Smooth muscle cell (in vitro differentiated cells): ENCODE data around the gene NANOS3. TPM values are rescaled to one million over a fixed set of nuclear protein-coding genes. Genes with fewer than 3 reads are reported as not detected.

Experiments
- DNase-seq: peaks from one replicate; lab custom pipeline; 2025; ENCODE audit not compliant: unreplicated experiment; lab: John Stamatoyannopoulos, UW
- H2AFZ ChIP-seq: fragments of 200-600 bp; sonication (generic); 2 replicates; pipeline ENCODE4 v1.6.0; 2016; ENCODE audit warnings: antibody characterized with exemption, low read depth, mild to moderate bottlenecking
- H3F3A ChIP-seq: fragments of 200-600 bp; sonication (generic); 2 replicates; pipeline ENCODE4 v1.6.0; 2017; ENCODE audit warnings: antibody characterized with exemption, low read depth
- H3K27ac ChIP-seq: fragments of 200-600 bp; sonication (generic); 2 replicates; pipeline ENCODE4 v1.5.1; 2016; ENCODE audit warnings: low read depth, mild to moderate bottlenecking
- H3K27me3 ChIP-seq: fragments of 200-600 bp; sonication (generic); 2 replicates; pipeline ENCODE4 v1.6.1; 2016; ENCODE audit warnings: low read depth, mild to moderate bottlenecking
- H3K36me3 ChIP-seq: fragments of 200-600 bp; sonication (generic); 2 replicates; pipeline ENCODE4 v1.5.1; 2016; ENCODE audit warnings: low read depth
- H3K4me1 ChIP-seq: fragments of 200-600 bp; sonication (generic); 2 replicates; pipeline ENCODE4 v1.5.1; 2016; ENCODE audit warnings: low read depth
- H3K4me2 ChIP-seq: fragments of 200-600 bp; sonication (generic); 2 replicates; pipeline ENCODE4 v1.6.0; 2016; ENCODE audit warnings: mild to moderate bottlenecking
- H3K4me3 ChIP-seq: fragments of 200-600 bp; sonication (generic); 2 replicates; pipeline ENCODE4 v1.5.1; 2016; ENCODE audit warnings: mild to moderate bottlenecking
- H3K79me2 ChIP-seq: fragments of 200-600 bp; sonication (generic); 2 replicates; pipeline ENCODE4 v1.6.0; 2016; ENCODE audit warnings: low read depth, mild to moderate bottlenecking
- H3K9ac ChIP-seq: fragments of 200-600 bp; sonication (generic); 2 replicates; pipeline ENCODE4 v1.6.0; 2016; ENCODE audit warnings: low read depth
- H3K9me3 ChIP-seq: fragments of 200-600 bp; sonication (generic); replicated peaks from 2 replicates; pipeline ENCODE4 v1.5.1; 2016; ENCODE audit warnings: low read depth
- H4K20me1 ChIP-seq: fragments of 200-600 bp; sonication (generic); 2 replicates; pipeline ENCODE4 v1.6.0; 2016; ENCODE audit warnings: low read depth
- WGBS: methylation state at CpG from one replicate; pipeline ENCODE4 v1.1.7; 2016; ENCODE audit warnings: low lambda C conversion rate; 5-methylcytosine and 5-hydroxymethylcytosine counted together
- polyA plus RNA-seq: library from polyadenylated mRNA; unstranded; fragments of >200 nt; fragmentation: Nextera tagmentation; extraction: Ambion mirVana; gene quantifications from 2 replicates; pipeline ENCODE4 v1.2.1, GENCODE V29; 2016
- total RNA-seq: library from RNA; depleted of rRNA; stranded (reverse); fragments of >200 nt; gene quantifications from 2 replicates; pipeline ENCODE4 v1.2.3, GENCODE V29; 2014
- TF ChIP-seq, protein P1 (sequence below): fragments of 200-600 bp; sonication (generic); IDR thresholded peaks from 2 replicates; pipeline ENCODE4 v1.5.1; 2017; ENCODE audit warnings: borderline replicate concordance, mild to moderate bottlenecking, antibody characterized with exemption; ENCODE audit not compliant: insufficient read depth, poor library complexity, severe bottlenecking

Gene NANOS3
- total and polyA plus RNA-seq, 2 experiments from 2014 or later: 2.7 TPM; not detected in 1

DNA sequence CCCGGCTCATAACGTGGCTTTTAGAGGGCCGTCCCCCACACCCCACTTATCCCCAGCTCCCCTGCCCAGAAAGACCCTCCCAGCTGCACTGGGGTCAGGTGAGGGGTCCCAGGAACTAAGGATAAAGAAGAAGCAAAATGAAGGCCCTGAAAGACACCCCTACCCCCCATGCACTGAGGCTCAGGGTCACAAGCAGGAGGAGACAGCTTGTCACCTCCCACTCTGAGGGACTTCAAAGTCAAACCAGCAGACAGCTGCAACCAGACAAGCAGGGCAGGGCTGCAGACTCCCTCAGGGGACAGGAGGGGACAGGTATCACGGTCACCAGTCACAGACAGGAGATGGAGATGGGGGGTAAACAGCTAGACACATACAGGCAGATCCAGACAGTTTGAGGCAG lies 6.1 kb upstream of the NANOS3 start:
- H4K20me1 ChIP-seq: no peaks in the 10 kb centered on the region
- H3K27ac ChIP-seq: no peak overlapping the region
- H3K4me2 ChIP-seq: no peak overlapping the region

DNA sequence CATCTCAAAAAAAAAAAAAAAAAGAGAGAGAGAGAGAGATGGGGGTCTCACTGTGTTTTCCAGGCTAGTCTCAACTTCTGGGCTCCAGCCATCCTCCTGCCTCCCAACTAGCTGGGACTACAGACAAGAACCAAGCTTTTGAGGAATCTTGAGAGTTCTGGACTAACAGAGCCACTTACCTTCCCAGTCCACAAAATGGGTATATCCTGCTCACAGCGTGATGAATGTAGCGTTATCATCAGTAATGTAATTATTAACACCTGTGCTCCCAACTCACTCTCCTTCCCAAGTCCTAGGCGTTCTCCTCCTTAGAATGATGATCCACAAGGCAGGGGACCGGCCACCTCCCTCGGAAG lies 4.6 kb upstream of the NANOS3 start:
- no peaks in the 10 kb centered on the region for H4K20me1 ChIP-seq
- peak overlapping the region; percentile 52 for H3K4me3 ChIP-seq
- H3K4me2 ChIP-seq: peak overlapping the region; percentile 90
- H3K4me1 ChIP-seq: no peaks in the 10 kb centered on the region
- H3K79me2 ChIP-seq: no peaks in the 10 kb centered on the region
- H3F3A ChIP-seq: peaks cover 6% of the 10 kb centered on the region
- no peaks in the 10 kb centered on the region for H3K36me3 ChIP-seq
- TF ChIP-seq, protein P1, sequence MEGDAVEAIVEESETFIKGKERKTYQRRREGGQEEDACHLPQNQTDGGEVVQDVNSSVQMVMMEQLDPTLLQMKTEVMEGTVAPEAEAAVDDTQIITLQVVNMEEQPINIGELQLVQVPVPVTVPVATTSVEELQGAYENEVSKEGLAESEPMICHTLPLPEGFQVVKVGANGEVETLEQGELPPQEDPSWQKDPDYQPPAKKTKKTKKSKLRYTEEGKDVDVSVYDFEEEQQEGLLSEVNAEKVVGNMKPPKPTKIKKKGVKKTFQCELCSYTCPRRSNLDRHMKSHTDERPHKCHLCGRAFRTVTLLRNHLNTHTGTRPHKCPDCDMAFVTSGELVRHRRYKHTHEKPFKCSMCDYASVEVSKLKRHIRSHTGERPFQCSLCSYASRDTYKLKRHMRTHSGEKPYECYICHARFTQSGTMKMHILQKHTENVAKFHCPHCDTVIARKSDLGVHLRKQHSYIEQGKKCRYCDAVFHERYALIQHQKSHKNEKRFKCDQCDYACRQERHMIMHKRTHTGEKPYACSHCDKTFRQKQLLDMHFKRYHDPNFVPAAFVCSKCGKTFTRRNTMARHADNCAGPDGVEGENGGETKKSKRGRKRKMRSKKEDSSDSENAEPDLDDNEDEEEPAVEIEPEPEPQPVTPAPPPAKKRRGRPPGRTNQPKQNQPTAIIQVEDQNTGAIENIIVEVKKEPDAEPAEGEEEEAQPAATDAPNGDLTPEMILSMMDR: no peak
- no peak for DNase-seq
- 38% methylated on average over 5 of the region's 5 CpGs for WGBS
- no peaks in the 10 kb centered on the region for H3K9me3 ChIP-seq
- no peak overlapping the region for H3K9ac ChIP-seq
- H3K27me3 ChIP-seq: no peaks in the 10 kb centered on the region
- peak overlapping the region; percentile 92 for H2AFZ ChIP-seq
- H3K27ac ChIP-seq: no peak overlapping the region

More for the DNA sequence above, 6.1 kb upstream of the NANOS3 start:
- WGBS: 79% methylated on average over 4 of the region's 4 CpGs
- TF ChIP-seq, protein P1: no peak
- Histone ChIP-seq H3K9ac (no peak overlapping the region), H3K79me2 (no peaks in the 10 kb centered on the region), H3K27me3 (no peaks in the 10 kb centered on the region), H3K4me3 (no peak overlapping the region), H2AFZ (no peak overlapping the region), H3K36me3 (no peaks in the 10 kb centered on the region), H3K4me1 (peaks cover 5% of the 10 kb centered on the region), H3F3A (peaks cover 6% of the 10 kb centered on the region), H3K9me3 (no peaks in the 10 kb centered on the region)
- DNase-seq: no peak

DNA sequence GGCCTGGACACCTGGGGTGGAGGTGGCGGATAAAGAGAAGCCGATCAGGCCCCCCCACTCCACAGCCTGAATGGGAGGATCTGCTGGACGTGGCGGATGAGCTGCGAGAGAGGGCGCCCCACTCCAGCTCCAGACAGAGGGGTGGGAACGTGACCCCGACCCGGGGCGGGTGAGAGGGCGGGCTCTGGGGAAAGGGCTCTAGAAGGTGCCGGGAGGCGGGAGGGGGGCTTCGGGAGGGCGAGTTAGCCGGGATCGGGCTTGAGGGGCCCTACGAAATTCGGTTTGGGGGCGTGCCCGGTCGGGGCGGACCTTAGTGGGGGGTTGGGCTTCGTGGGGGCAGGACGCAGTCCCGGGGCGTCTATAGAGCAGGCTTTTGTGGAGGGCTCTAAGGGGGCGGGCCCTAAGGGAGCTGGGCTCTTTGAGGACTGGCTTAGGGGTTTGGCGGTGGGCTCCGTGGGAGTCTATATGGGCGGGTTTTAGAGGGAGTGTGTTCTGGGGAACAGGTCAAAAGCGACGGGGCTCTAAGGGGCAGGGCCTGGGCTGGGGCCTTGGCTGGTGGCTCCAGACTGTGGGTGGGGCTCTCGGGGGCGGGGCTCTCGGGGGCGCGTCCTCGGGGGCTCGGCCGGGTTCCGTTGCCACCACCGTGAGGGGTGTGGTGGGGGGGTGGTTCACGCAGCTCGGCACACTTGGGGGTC lies 4.1 kb upstream of the NANOS3 start:
- H3K27me3 ChIP-seq: no peaks in the 10 kb centered on the region
- no peak overlapping the region for H3K27ac ChIP-seq
- WGBS: 6% methylated on average over 16 of the region's 45 CpGs
- peak overlapping the region; percentile 90 for H3K4me2 ChIP-seq
- DNase-seq: no peak
- no peaks in the 10 kb centered on the region for H3K79me2 ChIP-seq
- H3K4me3 ChIP-seq: peak overlapping the region; percentile 52
- no peaks in the 10 kb centered on the region for H3K4me1 ChIP-seq
- no peak overlapping the region for H3K9ac ChIP-seq
- TF ChIP-seq, protein P1: peak; percentile 16
- H4K20me1 ChIP-seq: no peaks in the 10 kb centered on the region
- no peaks in the 10 kb centered on the region for H3K9me3 ChIP-seq
- H2AFZ ChIP-seq: peak overlapping the region; percentile 92
- H3K36me3 ChIP-seq: no peaks in the 10 kb centered on the region
- H3F3A ChIP-seq: peaks cover 6% of the 10 kb centered on the region
